Muscle of arm (tissue), 12 donors: ENCODE results near the gene EML6. TPM values are rescaled to one million over a fixed set of nuclear protein-coding genes. Genes with fewer than 3 reads are reported as not detected.
A peak's percentile ranks its signal among the peaks of the same experiment; 100 is the strongest.

Experiments used
- DNase-seq: peaks from one replicate; pipeline ENCODE4 v3.0.0-alpha.2; 2013
- polyA plus RNA-seq, 12 donors: library from polyadenylated mRNA; unstranded; fragments of 120-200 nt; gene quantifications; one replicate each; pipeline ENCODE4 v1.2.1, GENCODE V29; 2013; ENCODE audit not compliant: insufficient read length in 12 of 12

The EML6 gene
- polyA plus RNA-seq, 12 donors: 7.3 to 52.3 (median 28.1) TPM; not detected in 1

GRCh38 chr2:54704688-54705605 lies 18.5 kb upstream of the EML6 start:
- DNase-seq: peak; percentile 72

- DNase-seq: no peak
Measured at GRCh38 chr2:54706622-54707021, 16.8 kb upstream of the EML6 start.

GRCh38 chr2:54708584-54709335 lies 14.7 kb upstream of the EML6 start:
- DNase-seq: peak; percentile 37

- no peak for DNase-seq
Measured at GRCh38 chr2:54709336-54709809, 14.1 kb upstream of the EML6 start.

- no peak for DNase-seq
Measured at GRCh38 chr2:54710216-54710615, 13.2 kb upstream of the EML6 start.

- DNase-seq: no peak
Measured at GRCh38 chr2:54712516-54712915, 10.9 kb upstream of the EML6 start.

GRCh38 chr2:54714996-54715395 lies 8.5 kb upstream of the EML6 start:
- no peak for DNase-seq

- no peak for DNase-seq
Measured at GRCh38 chr2:54716375-54716774, 7.1 kb upstream of the EML6 start.

- no peak for DNase-seq
Measured at GRCh38 chr2:54720563-54720962, 2.9 kb upstream of the EML6 start.

- DNase-seq: no peak
Measured at GRCh38 chr2:54722641-54723040, 821 bp upstream of the EML6 start.

GRCh38 chr2:54723996-54724559 lies 616 bp downstream of the EML6 start:
- no peak for DNase-seq

GRCh38 chr2:54724560-54725342 lies 1.3 kb downstream of the EML6 start:
- DNase-seq: no peak

GRCh38 chr2:54725343-54726099 lies 2.1 kb downstream of the EML6 start:
- DNase-seq: no peak

GRCh38 chr2:54726431-54726830 lies 3.0 kb downstream of the EML6 start:
- DNase-seq: no peak

- no peak for DNase-seq
Measured at GRCh38 chr2:54726940-54727339, 3.5 kb downstream of the EML6 start.

GRCh38 chr2:54728669-54729120 lies 5.2 kb downstream of the EML6 start:
- no peak for DNase-seq

GRCh38 chr2:54735636-54736035 lies 12.2 kb downstream of the EML6 start:
- DNase-seq: no peak

- no peak for DNase-seq
Measured at GRCh38 chr2:54738281-54738680, 14.8 kb downstream of the EML6 start.

- no peak for DNase-seq
Measured at GRCh38 chr2:54740333-54740732, 16.9 kb downstream of the EML6 start.

- no peak for DNase-seq
Measured at GRCh38 chr2:54741250-54741649, 17.8 kb downstream of the EML6 start.

- no peak for DNase-seq
Measured at GRCh38 chr2:54750040-54750439, 26.6 kb downstream of the EML6 start.
